Measurements from ENCODE around the gene MGAT4A.

DNA sequence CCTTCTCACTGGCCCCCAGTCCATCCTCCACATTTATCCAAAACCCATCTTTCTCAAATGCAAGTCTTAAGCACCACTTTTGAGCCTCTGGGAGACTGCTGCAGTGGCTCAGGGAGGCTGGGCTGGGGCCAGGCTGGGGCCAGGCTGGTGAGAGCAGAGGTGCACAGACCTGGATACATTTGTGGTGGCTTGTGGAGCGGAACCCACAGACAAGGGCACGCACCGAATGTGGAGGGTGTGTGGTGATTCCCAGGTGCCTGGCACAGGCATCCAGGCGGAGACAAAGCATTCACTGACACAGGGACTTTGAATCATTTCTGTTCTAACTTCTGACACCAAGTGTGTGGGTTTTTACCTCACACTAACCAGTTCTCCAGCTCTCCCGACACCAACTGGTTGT is 42.2 kb upstream of the MGAT4A start:
- TF ChIP-seq EZH2 (IDR thresholded peaks at IDR 0.05; ENCODE audit: borderline replicate concordance, insufficient read depth, low read depth, low read length, poor library complexity, severe bottlenecking) (no peak), CTCF (IDR thresholded peaks at IDR 0.05) (no peak)
